PC-9 (cell line): ENCODE measurements around the gene CC2D1A.

Experiments
- CTCF ChIP-seq: fragments of 200-600 bp; sonication (generic); conservative IDR thresholded peaks from 2 replicates; pipeline ENCODE4 v1.6.1; 2017; ENCODE audit warnings: mixed run types, antibody characterized with exemption, mild to moderate bottlenecking, moderate library complexity
- EZH2 ChIP-seq: fragments of 200-600 bp; sonication (generic); IDR thresholded peaks from 2 replicates; pipeline ENCODE4 v1.8.0; 2017; ENCODE audit warnings: antibody characterized with exemption, low read depth

GRCh38 chr19:13869281-13869680 is 36.7 kb upstream of the CC2D1A start:
- TF ChIP-seq CTCF (no peak), EZH2 (no peak)
